CD4-positive, alpha-beta T cell (primary cell): ENCODE measurements around the gene SWAP70. TPM values are rescaled to one million over a fixed set of nuclear protein-coding genes. Genes with fewer than 3 reads are reported as not detected.

Experiments used
- ATAC-seq: fragments of 200-7000 bp; cut with Tn5 transposase; one replicate; pipeline ENCODE4 v1.10.0; 2022; ENCODE audit warnings: mild to moderate bottlenecking; ENCODE audit not compliant: poor library complexity
- CTCF ChIA-PET: fragments of 350-600 bp; sonication (Branson Sonifier 250); formaldehyde crosslinking; loops from one replicate; lab custom pipeline; 2021; ENCODE audit warnings: antibody characterized with exemption, inconsistent platforms; lab: Charles Lee
- POLR2A ChIA-PET: fragments of 350-600 bp; sonication (Branson Sonifier 250); formaldehyde crosslinking; loops from one replicate; lab custom pipeline; 2021; ENCODE audit warnings: antibody characterized with exemption, inconsistent platforms; lab: Charles Lee
- DNase-seq, 14 experiments: peaks; one replicate each; pipeline ENCODE4 v3.0.0-alpha.2; 2013 to 2020; ENCODE audit warnings: mixed read lengths in 2 of 14
- H3K27ac ChIP-seq, 2 donors: one replicate each; pipeline versions ENCODE4 v1.5.1 to v1.7.0; 2013; ENCODE audit warnings: low read length in 2 of 2, low read depth in 1 of 2, mild to moderate bottlenecking in 1 of 2
- H3K27me3 ChIP-seq, 2 experiments: 1 replicate in 1 of 2; 2 replicates in 1 of 2; pipeline versions ENCODE4 v1.6.1 to v1.7.0; 2013; ENCODE audit warnings: low read length in 2 of 2, control low read depth in 1 of 2, mild to moderate bottlenecking in 1 of 2, moderate library complexity in 1 of 2; ENCODE audit not compliant: insufficient read depth in 2 of 2, control insufficient read depth in 1 of 2
- H3K36me3 ChIP-seq: one replicate; pipeline ENCODE4 v1.6.1; 2013; ENCODE audit warnings: low read length, control low read depth; ENCODE audit not compliant: insufficient read depth
- H3K4me1 ChIP-seq: one replicate; pipeline ENCODE4 v1.6.1; 2013; ENCODE audit warnings: low read length, control low read depth; ENCODE audit not compliant: insufficient read depth
- H3K4me3 ChIP-seq: one replicate; pipeline ENCODE4 v1.5.1; 2013; ENCODE audit warnings: mild to moderate bottlenecking, low read length, moderate library complexity
- H3K9me3 ChIP-seq, 2 experiments: 1 replicate in 1 of 2; 2 replicates in 1 of 2; pipeline versions ENCODE4 v1.6.1 to v1.7.0; 2013; ENCODE audit warnings: low read length in 2 of 2, mild to moderate bottlenecking in 2 of 2, control low read depth in 1 of 2, moderate library complexity in 1 of 2; ENCODE audit not compliant: control insufficient read depth in 1 of 2, insufficient read depth in 1 of 2
- H3K27ac Mint-ChIP-seq: one replicate; pipeline ENCODE4 v1.8.0; 2020; ENCODE audit warnings: mixed read lengths
- H3K27me3 Mint-ChIP-seq: one replicate; pipeline ENCODE4 v1.8.0; 2021; ENCODE audit warnings: mixed read lengths
- H3K36me3 Mint-ChIP-seq: one replicate; pipeline ENCODE4 v1.8.0; 2021; ENCODE audit warnings: low read depth, mixed read lengths
- H3K4me1 Mint-ChIP-seq: one replicate; pipeline ENCODE4 v1.8.0; 2021; ENCODE audit warnings: low read depth, mixed read lengths
- H3K4me3 Mint-ChIP-seq: one replicate; pipeline ENCODE4 v1.8.0; 2020; ENCODE audit warnings: mild to moderate bottlenecking, mixed read lengths
- H3K9me3 Mint-ChIP-seq: one replicate; pipeline ENCODE4 v1.8.0; 2020; ENCODE audit warnings: mixed read lengths
- intact Hi-C, 2 experiments: fragments of 100-400 bp; cut with DNase I in 1 of 2; cut with micrococcal nuclease in 1 of 2; formaldehyde crosslinking; loops; one replicate each; pipeline versions ENCODE4 v1.15.1 to v1.9.0; 2023 to 2025; cut with DNase I, micrococcal nuclease
- total RNA-seq, 174 experiments: library from RNA in 2 of 174; stranded (reverse) in 2 of 174; gene quantifications; one replicate each; pipeline ENCODE4 v1.2.3 and lab custom pipeline; 2021 to 2026
- TF ChIP-seq, protein P1 (sequence below): fragments of 200-600 bp; IDR thresholded peaks from one replicate; pipeline ENCODE4 v1.8.0; 2022; ENCODE audit warnings: antibody characterized with exemption, mild to moderate bottlenecking

Gene SWAP70
- total RNA-seq, 2 experiments from 2014 or later, result 4.0 to 4.1 TPM

- H3K4me3 ChIP-seq, result no peak overlapping the region
- H3K4me1 ChIP-seq, result no peaks in the 10 kb centered on the region
- Mint-ChIP-seq H3K4me3 (no peak overlapping the region), H3K9me3 (peaks cover 2% of the 10 kb centered on the region), H3K4me1 (no peaks in the 10 kb centered on the region), H3K27me3 (no peaks in the 10 kb centered on the region), H3K36me3 (peaks cover 6% of the 10 kb centered on the region), H3K27ac (no peak overlapping the region)
- no peaks in the 10 kb centered on the region for H3K9me3 ChIP-seq
- no peaks in the 10 kb centered on the region for H3K27me3 ChIP-seq
- ATAC-seq, result no peak
- ChIA-PET POLR2A (no interaction called here), CTCF (no interaction called here)
- H3K27ac ChIP-seq, result no peak overlapping the region
- DNase-seq, result no peak
- intact Hi-C loops, result no loop called here
- TF ChIP-seq, protein P1, sequence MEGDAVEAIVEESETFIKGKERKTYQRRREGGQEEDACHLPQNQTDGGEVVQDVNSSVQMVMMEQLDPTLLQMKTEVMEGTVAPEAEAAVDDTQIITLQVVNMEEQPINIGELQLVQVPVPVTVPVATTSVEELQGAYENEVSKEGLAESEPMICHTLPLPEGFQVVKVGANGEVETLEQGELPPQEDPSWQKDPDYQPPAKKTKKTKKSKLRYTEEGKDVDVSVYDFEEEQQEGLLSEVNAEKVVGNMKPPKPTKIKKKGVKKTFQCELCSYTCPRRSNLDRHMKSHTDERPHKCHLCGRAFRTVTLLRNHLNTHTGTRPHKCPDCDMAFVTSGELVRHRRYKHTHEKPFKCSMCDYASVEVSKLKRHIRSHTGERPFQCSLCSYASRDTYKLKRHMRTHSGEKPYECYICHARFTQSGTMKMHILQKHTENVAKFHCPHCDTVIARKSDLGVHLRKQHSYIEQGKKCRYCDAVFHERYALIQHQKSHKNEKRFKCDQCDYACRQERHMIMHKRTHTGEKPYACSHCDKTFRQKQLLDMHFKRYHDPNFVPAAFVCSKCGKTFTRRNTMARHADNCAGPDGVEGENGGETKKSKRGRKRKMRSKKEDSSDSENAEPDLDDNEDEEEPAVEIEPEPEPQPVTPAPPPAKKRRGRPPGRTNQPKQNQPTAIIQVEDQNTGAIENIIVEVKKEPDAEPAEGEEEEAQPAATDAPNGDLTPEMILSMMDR, result no peak
- H3K36me3 ChIP-seq, result no peaks in the 10 kb centered on the region
Observed at GRCh38 chr11:9710223-9710622, 46.3 kb downstream of the SWAP70 start.

- ChIA-PET POLR2A (no interaction called here), CTCF (no interaction called here)
- Mint-ChIP-seq H3K4me1 (no peaks in the 10 kb centered on the region), H3K4me3 (no peak overlapping the region), H3K36me3 (peaks cover 10% of the 10 kb centered on the region), H3K27ac (no peak overlapping the region), H3K9me3 (peaks cover 2% of the 10 kb centered on the region), H3K27me3 (no peaks in the 10 kb centered on the region)
- no peak for ATAC-seq
- Histone ChIP-seq H3K36me3 (no peaks in the 10 kb centered on the region), H3K4me1 (no peaks in the 10 kb centered on the region), H3K27ac (no peak overlapping the region), H3K9me3 (no peaks in the 10 kb centered on the region), H3K27me3 (no peaks in the 10 kb centered on the region), H3K4me3 (no peak overlapping the region)
- TF ChIP-seq, protein P1, result no peak
- intact Hi-C loops, result no loop called here
- DNase-seq, result no peak
Observed at GRCh38 chr11:9710852-9711251, 47.0 kb downstream of the SWAP70 start.

- peaks cover 2% of the 10 kb centered on the region for H3K4me1 Mint-ChIP-seq
- H3K4me3 ChIP-seq, result no peak overlapping the region
- H3K4me1 ChIP-seq, result no peaks in the 10 kb centered on the region
- TF ChIP-seq, protein P1, result no peak
- H3K27ac ChIP-seq, result no peak overlapping the region
- no peaks in the 10 kb centered on the region for H3K27me3 Mint-ChIP-seq
- H3K9me3 ChIP-seq, result no peaks in the 10 kb centered on the region
- H3K27ac Mint-ChIP-seq, result no peak overlapping the region
- intact Hi-C loops, result no loop called here
- POLR2A ChIA-PET, result no interaction called here
- H3K27me3 ChIP-seq, result no peaks in the 10 kb centered on the region
- no peak for ATAC-seq
- H3K36me3 Mint-ChIP-seq, result peaks cover 10% of the 10 kb centered on the region
- H3K9me3 Mint-ChIP-seq, result peaks cover 2% of the 10 kb centered on the region
- H3K36me3 ChIP-seq, result no peaks in the 10 kb centered on the region
- CTCF ChIA-PET, result no interaction called here
- DNase-seq, result no peak
- no peak overlapping the region for H3K4me3 Mint-ChIP-seq
Observed at GRCh38 chr11:9711454-9712307, 47.8 kb downstream of the SWAP70 start.
